NCI-H2081 treated with DMSO at 0.1 percent for 48 hours (cell line): ENCODE measurements around the gene ABCB6.

Source experiments
- DNase-seq: peaks from one replicate; lab custom pipeline; 2025; lab: John Stamatoyannopoulos, UW

Gene ABCB6

GRCh38 chr2:219168932-219169331, 49.8 kb downstream of the ABCB6 start:
- no peak for DNase-seq

- no peak for DNase-seq
Measured at GRCh38 chr2:219168526-219168925, 50.2 kb downstream of the ABCB6 start.

- no peak for DNase-seq
Measured at GRCh38 chr2:219167997-219168396, 50.8 kb downstream of the ABCB6 start.

GRCh38 chr2:219165058-219165911, 53.5 kb downstream of the ABCB6 start:
- no peak for DNase-seq

- DNase-seq = no peak
Measured at GRCh38 chr2:219163156-219163555, 55.6 kb downstream of the ABCB6 start.

GRCh38 chr2:219161097-219161496, 57.7 kb downstream of the ABCB6 start:
- no peak for DNase-seq

GRCh38 chr2:219160186-219161017, 58.4 kb downstream of the ABCB6 start, which contains the start of gene NHEJ1:
TSS of gene NHEJ1 (minus strand) at chr2:219160815. CDS start at chr2:219158362, 2,453 bp downstream.
- peak; percentile 24 for DNase-seq
